GM19455 (cell line): ENCODE data around the gene NKX6-2.

ENCODE experiments used
- ATAC-seq: cut with Tn5 transposase; IDR thresholded peaks from one replicate; pipeline ENCODE4 v1.9.1; 2021; ENCODE audit not compliant: unreplicated experiment

NKX6-2 gene

GRCh38 chr10:132742167-132742836 is 43.6 kb downstream of the NKX6-2 start:
- ATAC-seq, result no peak

- ATAC-seq, result no peak
These were observed 45.4 kb downstream of the NKX6-2 start for GRCh38 chr10:132740588-132740987.

- no peak for ATAC-seq
These were observed 46.7 kb downstream of the NKX6-2 start for GRCh38 chr10:132739225-132739613.

GRCh38 chr10:132738454-132739224 is 47.3 kb downstream of the NKX6-2 start:
- no peak for ATAC-seq

- no peak for ATAC-seq
These were observed 48.4 kb downstream of the NKX6-2 start for GRCh38 chr10:132737390-132738048.

- ATAC-seq, result no peak
These were observed 50.0 kb downstream of the NKX6-2 start for GRCh38 chr10:132735923-132736391.

GRCh38 chr10:132735341-132735775 is 50.6 kb downstream of the NKX6-2 start:
- ATAC-seq, result no peak

- ATAC-seq, result no peak
These were observed 52.0 kb downstream of the NKX6-2 start for GRCh38 chr10:132733926-132734325.
